ENCODE measurements around the gene NRXN3.

- TF ChIP-seq EZH2phosphoT487 (IDR thresholded peaks at IDR 0.05; ENCODE audit: insufficient read depth, low read depth), result no peak
- no peak for TF ChIP-seq EZH2 (IDR thresholded peaks at IDR 0.05; ENCODE audit: insufficient read depth, poor library complexity, severe bottlenecking)
Observed at GRCh38 chr14:78836777-78837176, 666.6 kb downstream of the NRXN3 start.
